Breast epithelium (tissue), 4 donors: ENCODE measurements around the gene CHIT1. TPM values are rescaled to one million over a fixed set of nuclear protein-coding genes. Genes with fewer than 3 reads are reported as not detected.
"Not testable (repeated sequence)": the region's sequence is repeated elsewhere in the genome, so short reads cannot be mapped to it uniquely, and the experiment has no call there.

ENCODE experiments used
- DNase-seq, 2 donors: peaks; one replicate each; pipeline ENCODE4 v3.0.0-alpha.2; 2019; ENCODE audit warnings: low spot score in 2 of 2
- H3K27ac ChIP-seq, 2 donors: fragments of 200-600 bp; sonication (generic) in 1 of 2; one replicate each; pipeline ENCODE4 v1.5.1; 2016 to 2019; ENCODE audit warnings: mild to moderate bottlenecking in 1 of 2
- H3K27me3 ChIP-seq, 2 donors: fragments of 200-600 bp; sonication (generic) in 1 of 2; one replicate each; pipeline versions ENCODE4 v1.5.1 to v1.6.0; 2017 to 2019; ENCODE audit warnings: control low read depth in 1 of 2, mild to moderate bottlenecking in 1 of 2
- H3K36me3 ChIP-seq: fragments of 200-600 bp; one replicate; pipeline ENCODE4 v1.5.1; 2019
- H3K4me1 ChIP-seq, 2 donors: fragments of 200-600 bp; sonication (generic); one replicate each; pipeline ENCODE4 v1.5.1; 2016 to 2019; ENCODE audit warnings: control low read depth in 1 of 2
- H3K4me3 ChIP-seq, 3 donors: fragments of 200-600 bp; sonication (generic); 1 replicate in 2 of 3; 2 replicates in 1 of 3; pipeline ENCODE4 v1.5.1; 2016 to 2019; ENCODE audit warnings: mild to moderate bottlenecking in 3 of 3, moderate library complexity in 2 of 3
- H3K9me3 ChIP-seq, 2 donors: fragments of 200-600 bp; sonication (generic) in 1 of 2; one replicate each; pipeline ENCODE4 v1.5.1; 2016 to 2019; ENCODE audit warnings: control low read depth in 1 of 2
- CTCF ChIP-seq, 3 donors: fragments of 450-650 bp; IDR thresholded peaks; one replicate each; pipeline ENCODE4 v1.5.1; 2016 to 2017; ENCODE audit warnings: antibody characterized with exemption in 3 of 3, mild to moderate bottlenecking in 3 of 3, moderate library complexity in 3 of 3
- POLR2A ChIP-seq: fragments of 450-650 bp; IDR thresholded peaks from one replicate; pipeline ENCODE4 v1.6.1; 2016; ENCODE audit warnings: antibody characterized with exemption, mild to moderate bottlenecking, moderate library complexity
- POLR2AphosphoS5 ChIP-seq, 3 donors: sonication (generic); formaldehyde crosslinking; IDR thresholded peaks; one replicate each; pipeline ENCODE4 v1.6.1; 2017; ENCODE audit warnings: antibody characterized with exemption in 3 of 3
- intact Hi-C: fragments of 100-400 bp; cut with DNase I; formaldehyde crosslinking; loops from one replicate; pipeline ENCODE4 v1.15.1; 2023; ENCODE audit warnings: low total_unique reads
- total RNA-seq, 3 donors: library from RNA; depleted of rRNA; stranded (reverse); fragments of >200 nt; gene quantifications; one replicate each; pipeline ENCODE4 v1.1.0, GENCODE V29; 2016

Gene CHIT1
- total RNA-seq, 3 donors from 2014 or later, result 5.1 to 15.2 TPM; not detected in 1

- no peak for DNase-seq
- Histone ChIP-seq H3K36me3 (no peaks in the 10 kb centered on the region), H3K4me3 (no peak overlapping the region), H3K27me3 (no peaks in the 10 kb centered on the region), H3K27ac (no peak overlapping the region), H3K4me1 (no peaks in the 10 kb centered on the region), H3K9me3 (peaks cover 8 to 17% of the 10 kb centered on the region in 2 donors)
- intact Hi-C loops, result no loop called here
- TF ChIP-seq POLR2AphosphoS5 (IDR thresholded peaks at IDR 0.05), result no peak
- TF ChIP-seq CTCF (IDR thresholded peaks at IDR 0.05), result no peak
- no peak for TF ChIP-seq POLR2A
These were observed 9.6 kb upstream of the CHIT1 start for GRCh38 chr1:203239081-203239480.

- H3K4me3 ChIP-seq, result no peak overlapping the region
- H3K9me3 ChIP-seq, result peaks cover 8 to 17% of the 10 kb centered on the region in 2 donors
- no peak for DNase-seq
- no peaks in the 10 kb centered on the region for H3K4me1 ChIP-seq
- TF ChIP-seq CTCF (IDR thresholded peaks at IDR 0.05), result no peak
- no peak for TF ChIP-seq POLR2AphosphoS5 (IDR thresholded peaks at IDR 0.05)
- no peak for TF ChIP-seq POLR2A
- H3K36me3 ChIP-seq, result no peaks in the 10 kb centered on the region
- intact Hi-C loops, result no loop called here
- H3K27ac ChIP-seq, result no peak overlapping the region
- no peaks in the 10 kb centered on the region for H3K27me3 ChIP-seq
These were observed 9.1 kb upstream of the CHIT1 start for GRCh38 chr1:203238535-203238934.

GRCh38 chr1:203234901-203235300, 5.4 kb upstream of the CHIT1 start:
- H3K27me3 ChIP-seq, intact Hi-C loops, H3K36me3 ChIP-seq: not testable (repeated sequence)

GRCh38 chr1:203228670-203229069, 803 bp downstream of the CHIT1 start:
- no peak for DNase-seq
- intact Hi-C loops, result no loop called here
- H3K4me3 ChIP-seq, result no peak overlapping the region
- H3K27ac ChIP-seq, result no peak overlapping the region
- H3K27me3 ChIP-seq, result no peaks in the 10 kb centered on the region
- TF ChIP-seq POLR2AphosphoS5 (IDR thresholded peaks at IDR 0.05) (no peak), POLR2A (no peak), CTCF (IDR thresholded peaks at IDR 0.05) (no peak)
- no peaks in the 10 kb centered on the region for H3K36me3 ChIP-seq
- H3K9me3 ChIP-seq, result no peaks in the 10 kb centered on the region
- no peaks in the 10 kb centered on the region for H3K4me1 ChIP-seq

More at GRCh38 chr1:203234901-203235300, 5.4 kb upstream of the CHIT1 start:
- not testable (repeated sequence) for H3K4me3 ChIP-seq, H3K27ac ChIP-seq, H3K4me1 ChIP-seq, DNase-seq
- H3K9me3 ChIP-seq, result peaks cover 8 to 17% of the 10 kb centered on the region in 2 donors

GRCh38 chr1:203227371-203228083, 1.9 kb downstream of the CHIT1 start:
- H3K9me3 ChIP-seq, result no peaks in the 10 kb centered on the region
- intact Hi-C loops, result no loop called here
- no peak for DNase-seq

More at GRCh38 chr1:203227371-203228083, 1.9 kb downstream of the CHIT1 start:
- Histone ChIP-seq H3K27ac (no peak overlapping the region), H3K4me3 (no peak overlapping the region), H3K4me1 (no peaks in the 10 kb centered on the region), H3K27me3 (no peaks in the 10 kb centered on the region), H3K36me3 (no peaks in the 10 kb centered on the region)
- no peak for TF ChIP-seq CTCF (IDR thresholded peaks at IDR 0.05)
- no peak for TF ChIP-seq POLR2AphosphoS5 (IDR thresholded peaks at IDR 0.05)
- no peak for TF ChIP-seq POLR2A
